ENCODE data around the gene APOL3. TPM values are rescaled to one million over a fixed set of nuclear protein-coding genes. Genes with fewer than 3 reads are reported as not detected.
"Not testable (repeated sequence)": the region's sequence is repeated elsewhere in the genome, so short reads cannot be mapped to it uniquely, and the experiment has no call there.

Gene APOL3
- total RNA-seq (2022) (0.44 and 1.8 TPM in 2 replicates), Bru-seq, nascent RNA (percentile 27 among the genes with signal in this experiment), BruChase-seq, experiment 1, labeled RNA remaining after a 6-hour chase (percentile 27 among the genes with signal in this experiment), BruChase-seq, experiment 2, labeled RNA remaining after a 2-hour chase (percentile 28 among the genes with signal in this experiment)
- long read RNA-seq, partial matches to known transcripts, result 0 of 2 reads
- long read RNA-seq, other reads (novel, unspliced or antisense), result 2 of 2 reads

- POLR2A ChIA-PET, result interaction anchor here (0.7 kb wide), 1 partner anchor 780 kb away, joined by 3 read pairs; the partner anchor contains the start of gene HMOX1
- CTCF ChIA-PET, result interaction anchor here (0.6 to 1.6 kb wide), 4 partner anchors 15 to 62 kb away, joined by 4 to 7 read pairs (median 5); no protein-coding TSS in a partner anchor
- intact Hi-C loops (cut with micrococcal nuclease), result no loop called here
- no peak within 1 kb of the TSS for H3K27ac Mint-ChIP-seq (ENCODE audit: low read depth, unreplicated experiment)
- H3K4me1 Mint-ChIP-seq (ENCODE audit: insufficient read depth, unreplicated experiment), result peaks cover 28% of the 10 kb centered on the region
- H3K9me3 Mint-ChIP-seq (ENCODE audit: unreplicated experiment), result no peaks in the 10 kb centered on the region
- no peaks in the 10 kb centered on the region for H3K36me3 Mint-ChIP-seq (ENCODE audit: insufficient read depth, unreplicated experiment)
- BruUV-seq (replicated peaks), result no TSS peak
- no peak within 1 kb of the TSS for H3K4me3 Mint-ChIP-seq (ENCODE audit: unreplicated experiment)
- no peak for TF ChIP-seq CTCF (IDR thresholded peaks at IDR 0.05; ENCODE audit: unreplicated experiment)
- DNase-seq (ENCODE audit: unreplicated experiment), result peak; percentile 27
- H3K27me3 Mint-ChIP-seq (ENCODE audit: insufficient read depth, unreplicated experiment), result peaks cover 19% of the 10 kb centered on the region
Observed at GRCh38 chr22:36160499-36160942, at the start of gene APOL3. Gene APOL3 (minus strand): TSS chr22:36160755. CDS start chr22:36149055, 11,700 bp downstream.

GRCh38 chr22:36210224-36210623, 49.7 kb upstream of the APOL3 start:
- POLR2A ChIA-PET, result interaction anchor here (0.8 kb wide), 1 partner anchor 12 kb away, joined by 3 read pairs; no protein-coding TSS in a partner anchor
- CTCF ChIA-PET, result interaction anchor here (1.3 kb wide), 1 partner anchor 144 kb away, joined by 3 read pairs; no protein-coding TSS in a partner anchor
- H3K4me3 Mint-ChIP-seq (ENCODE audit: unreplicated experiment), result no peak overlapping the region
- no peak for DNase-seq (ENCODE audit: unreplicated experiment)
- H3K27ac Mint-ChIP-seq (ENCODE audit: low read depth, unreplicated experiment), result no peak overlapping the region
- no TSS peak for BruUV-seq (replicated peaks)
- intact Hi-C loops (cut with micrococcal nuclease), result no loop called here
- TF ChIP-seq CTCF (IDR thresholded peaks at IDR 0.05; ENCODE audit: unreplicated experiment), result no peak
- H3K27me3 Mint-ChIP-seq (ENCODE audit: insufficient read depth, unreplicated experiment), result peaks cover 66% of the 10 kb centered on the region
- H3K9me3 Mint-ChIP-seq (ENCODE audit: unreplicated experiment), result no peaks in the 10 kb centered on the region
- peaks cover 6% of the 10 kb centered on the region for H3K4me1 Mint-ChIP-seq (ENCODE audit: insufficient read depth, unreplicated experiment)
- H3K36me3 Mint-ChIP-seq (ENCODE audit: insufficient read depth, unreplicated experiment), result no peaks in the 10 kb centered on the region

- H3K4me3 Mint-ChIP-seq (ENCODE audit: unreplicated experiment); H3K9me3 Mint-ChIP-seq (ENCODE audit: unreplicated experiment); POLR2A ChIA-PET; H3K27ac Mint-ChIP-seq (ENCODE audit: low read depth, unreplicated experiment); H3K36me3 Mint-ChIP-seq (ENCODE audit: insufficient read depth, unreplicated experiment); BruUV-seq (replicated peaks); H3K4me1 Mint-ChIP-seq (ENCODE audit: insufficient read depth, unreplicated experiment); intact Hi-C loops (cut with micrococcal nuclease); DNase-seq (ENCODE audit: unreplicated experiment): not testable (repeated sequence)
- peaks cover 59% of the 10 kb centered on the region for H3K27me3 Mint-ChIP-seq (ENCODE audit: insufficient read depth, unreplicated experiment)
- CTCF ChIA-PET, result interaction anchor here (0.7 kb wide), 1 partner anchor 82 kb away, joined by 3 read pairs; no protein-coding TSS in a partner anchor
Observed at GRCh38 chr22:36209488-36209908, 48.9 kb upstream of the APOL3 start.

GRCh38 chr22:36208914-36209313, 48.4 kb upstream of the APOL3 start:
- POLR2A ChIA-PET, result no interaction called here
- no peak for DNase-seq (ENCODE audit: unreplicated experiment)
- no TSS peak for BruUV-seq (replicated peaks)
- Mint-ChIP-seq H3K4me3 (ENCODE audit: unreplicated experiment) (no peak overlapping the region), H3K9me3 (ENCODE audit: unreplicated experiment) (no peaks in the 10 kb centered on the region), H3K27me3 (ENCODE audit: insufficient read depth, unreplicated experiment) (peaks cover 53% of the 10 kb centered on the region), H3K4me1 (ENCODE audit: insufficient read depth, unreplicated experiment) (peaks cover 6% of the 10 kb centered on the region), H3K36me3 (ENCODE audit: insufficient read depth, unreplicated experiment) (no peaks in the 10 kb centered on the region), H3K27ac (ENCODE audit: low read depth, unreplicated experiment) (no peak overlapping the region)
- intact Hi-C loops (cut with micrococcal nuclease), result no loop called here
- CTCF ChIA-PET, result interaction anchor here (0.7 kb wide), 1 partner anchor 81 kb away, joined by 3 read pairs; no protein-coding TSS in a partner anchor
- no peak for TF ChIP-seq CTCF (IDR thresholded peaks at IDR 0.05; ENCODE audit: unreplicated experiment)

Data from MCF 10A (cell line).